GM12878 (cell line): ENCODE results near the gene OR4Q2. TPM values are rescaled to one million over a fixed set of nuclear protein-coding genes. Genes with fewer than 3 reads are reported as not detected.
"Not testable (repeated sequence)": the region's sequence is repeated elsewhere in the genome, so short reads cannot be mapped to it uniquely, and the experiment has no call there.

Experiments
- ATAC-seq: fragments of 200-7000 bp; cut with Tn5 transposase; 3 replicates; pipeline ENCODE4 v1.9.1; 2020; ENCODE audit warnings: mild to moderate bottlenecking, moderate library complexity
- Bru-seq: library from RNA; stranded (reverse); fragments of 400-500 nt; gene quantifications from one replicate; lab custom pipeline; 2021; lab: Mats Ljungman, UMichigan
- BruChase-seq, 2 experiments: library from RNA; stranded (reverse); fragments of 400-500 nt; gene quantifications; one replicate each; lab custom pipeline; 2021; lab: Mats Ljungman, UMichigan
- BruUV-seq: library from RNA; stranded (reverse); fragments of 400-500 nt; replicated peaks from 2 replicates; lab custom pipeline; 2021; lab: Mats Ljungman, UMichigan
- CTCF ChIA-PET: fragments of 300-600 bp; sonication (Branson Sonifier 250); formaldehyde crosslinking; extraction: SDS; loops from one replicate; lab custom pipeline; 2021; ENCODE audit warnings: inconsistent platforms; lab: Yijun Ruan, JAX
- POLR2A ChIA-PET: fragments of 350-600 bp; formaldehyde crosslinking; extraction: SDS; loops from one replicate; lab custom pipeline; 2021; ENCODE audit warnings: inconsistent platforms; lab: Charles Lee
- RAD21 ChIA-PET: fragments of 300-600 bp; sonication (Branson Sonifier 250); formaldehyde crosslinking; loops from one replicate; lab custom pipeline; 2023; ENCODE audit warnings: antibody characterized with exemption; ENCODE audit not compliant: unreplicated experiment; lab: Charles Lee
- SMC1A ChIA-PET: fragments of 300-600 bp; sonication (Branson Sonifier 250); formaldehyde crosslinking; loops from one replicate; lab custom pipeline; 2023; ENCODE audit not compliant: unreplicated experiment, uncharacterized antibody; lab: Charles Lee
- DNase-seq: peaks from one replicate; pipeline ENCODE4 v3.0.0-alpha.2; 2011; ENCODE audit warnings: low read depth, low spot score
- FAIRE-seq: peaks from 3 replicates; lab custom pipeline; 2011; peaks lifted over from hg19 to GRCh38; lab: Jason Lieb, UNC
- H2AFZ ChIP-seq: 2 replicates; pipeline ENCODE4 v1.6.0; 2011; ENCODE audit warnings: low read depth, low read length, control low read depth; ENCODE audit not compliant: control insufficient read depth
- H3K27ac ChIP-seq: 2 replicates; pipeline ENCODE4 v1.5.1; 2011; ENCODE audit warnings: control low read depth; ENCODE audit not compliant: control insufficient read depth, insufficient read depth
- H3K27me3 ChIP-seq, 2 experiments: replicated peaks in 1 of 2; 2 replicates each; pipeline versions ENCODE4 v1.6.0 to v1.6.1; 2011; ENCODE audit warnings: low read length in 1 of 2; ENCODE audit not compliant: control insufficient read depth in 2 of 2, insufficient read depth in 2 of 2
- H3K36me3 ChIP-seq, 2 experiments: 2 replicates each; pipeline ENCODE4 v1.5.1; 2011; ENCODE audit warnings: low read length in 1 of 2; ENCODE audit not compliant: control insufficient read depth in 2 of 2, insufficient read depth in 2 of 2
- H3K4me1 ChIP-seq: 2 replicates; pipeline ENCODE4 v1.6.1; 2011; ENCODE audit warnings: mild to moderate bottlenecking, low read length, moderate library complexity, mixed read lengths; ENCODE audit not compliant: control insufficient read depth, insufficient read depth
- H3K4me2 ChIP-seq: 2 replicates; pipeline ENCODE4 v1.6.0; 2011; ENCODE audit warnings: control low read depth; ENCODE audit not compliant: control insufficient read depth, insufficient read depth
- H3K4me3 ChIP-seq: fragments of 200-600 bp; sonication (generic); 2 replicates; pipeline ENCODE4 v1.5.1; 2016
- H3K79me2 ChIP-seq: 2 replicates; pipeline ENCODE4 v1.6.0; 2011; ENCODE audit warnings: low read length; ENCODE audit not compliant: control insufficient read depth, insufficient read depth
- H3K9ac ChIP-seq: 2 replicates; pipeline ENCODE4 v1.8.0; 2011; ENCODE audit warnings: low read length, control low read depth, mixed read lengths; ENCODE audit not compliant: control insufficient read depth, insufficient read depth
- H3K9me3 ChIP-seq: replicated peaks from 3 replicates; pipeline ENCODE4 v1.5.1; 2011; ENCODE audit warnings: mild to moderate bottlenecking, low read length; ENCODE audit not compliant: control insufficient read depth, insufficient read depth
- H4K20me1 ChIP-seq: 2 replicates; pipeline ENCODE4 v1.6.0; 2011; ENCODE audit not compliant: control insufficient read depth, insufficient read depth
- GABPA ChIP-seq: IDR thresholded peaks from 2 replicates; pipeline ENCODE4 v1.6.1; 2014; ENCODE audit warnings: antibody characterized with exemption, low read depth, mild to moderate bottlenecking, inconsistent platforms
- WRNIP1 ChIP-seq: IDR thresholded peaks from 2 replicates; pipeline ENCODE4 v1.6.1; 2011; ENCODE audit warnings: low read depth, low read length, improper control_type of control experiment, borderline replicate concordance
- WGBS: methylation state at CpG from one replicate; pipeline ENCODE4 v1.1.6; 2016; ENCODE audit warnings: low lambda C conversion rate; ENCODE audit not compliant: insufficient replicate concordance, insufficient coverage; ENCODE audit errors: missing lambda C conversion rate; 5-methylcytosine and 5-hydroxymethylcytosine counted together
- in situ Hi-C: fragments of 300-500 bp; cut with MboI; formaldehyde crosslinking; loops from 9 replicates; pipeline ENCODE4 v1.14.3; 2018; ENCODE audit warnings: mixed read lengths
- intact Hi-C: fragments of 100-400 bp; cut with micrococcal nuclease; formaldehyde crosslinking; loops from one replicate; pipeline ENCODE4 v1.14.2; 2022; ENCODE audit not compliant: unreplicated experiment
- long read RNA-seq, 2 experiments: library from polyadenylated mRNA; unstranded; transcript quantifications; one replicate each; pipeline ENCODE4 v2.0.0, GENCODE V29; 2019 to 2020
- polyA minus RNA-seq, 3 experiments: library from RNA; depleted of rRNA, polyadenylated mRNA; stranded (reverse); fragments of >200 nt; gene quantifications; 2 replicates each; pipeline ENCODE4 v1.2.3, GENCODE V29; 2011
- polyA plus RNA-seq, 11 experiments: library from polyadenylated mRNA; depleted of rRNA in 4 of 11; unstranded in 6 of 11; stranded (reverse) in 5 of 11; fragments of >200 nt; fragmentation: Nextera tagmentation in 4 of 11; fragmentation: Illumina TruSeq in 1 of 11; extraction: Ambion mirVana in 4 of 11; extraction: Trizol in 1 of 11; gene quantifications; 1 replicate in 1 of 11; 2 replicates in 10 of 11; pipeline versions ENCODE4 v1.2.1 to v1.2.3, GENCODE V29; 2011 to 2016; ENCODE audit warnings: inconsistent platforms in 2 of 11, missing spikeins in 2 of 11, low read depth in 1 of 11
- total RNA-seq, 4 experiments: library from RNA; depleted of rRNA in 3 of 4; stranded (reverse); fragments of >200 nt in 3 of 4; fragmentation: Illumina TruSeq in 1 of 4; extraction: Trizol in 1 of 4; gene quantifications; 2 replicates each; pipeline versions ENCODE4 v1.2.1 to v1.2.3, GENCODE V29; 2013 to 2021

Gene OR4Q2
- total RNA-seq (2013; cell fraction: nucleolus; rRNA removed): not detected in 2 replicates
- total RNA-seq (2014; rRNA removed): not detected in 2 replicates
- total RNA-seq (2014; rRNA removed; fragmentation: Illumina TruSeq; extraction: Trizol): not detected in 2 replicates
- not detected in 2 replicates for total RNA-seq (2021)
- polyA plus RNA-seq (2011; ENCODE audit: low read depth): not detected
- not detected in 2 replicates for polyA plus RNA-seq (2011; rRNA removed)
- polyA plus RNA-seq (2011; cell fraction: cytosol; rRNA removed): not detected in 2 replicates
- not detected in 2 replicates for polyA plus RNA-seq (2011; cell fraction: nucleus; rRNA removed)
- not detected in 2 replicates for polyA plus RNA-seq (2012)
- not detected in 2 replicates for polyA plus RNA-seq (2014; fragmentation: Illumina TruSeq; extraction: Trizol)
- not detected for polyA plus RNA-seq (2014; fragmentation: Nextera tagmentation; extraction: Ambion mirVana)
- not detected in 2 replicates for polyA plus RNA-seq (2014; rRNA removed)
- polyA plus RNA-seq (2016; fragmentation: Nextera tagmentation; extraction: Ambion mirVana): not detected
- not detected in 2 replicates for polyA minus RNA-seq (2011; rRNA and poly(A)+ RNA removed)
- not detected in 2 replicates for polyA minus RNA-seq (2011; cell fraction: cytosol; rRNA and poly(A)+ RNA removed)
- not detected in 2 replicates for polyA minus RNA-seq (2011; cell fraction: nucleus; rRNA and poly(A)+ RNA removed)
- not detected for Bru-seq, nascent RNA
- BruChase-seq, experiment 1, labeled RNA remaining after a 6-hour chase: not detected
- BruChase-seq, experiment 2, labeled RNA remaining after a 2-hour chase: not detected
- long read RNA-seq, experiment 1: 0 reads
- long read RNA-seq, experiment 2: 0 reads

GRCh38 chr14:20001863-20002262 is at the start of gene OR4Q2:
OR4Q2 (plus strand) TSS chr14:20002163.
- BruUV-seq: no TSS peak
- Histone ChIP-seq H3K4me3 (no peak within 1 kb of the TSS), H3K36me3 (no peaks in the 10 kb centered on the region), H2AFZ (no peak within 1 kb of the TSS), H3K9ac (no peak within 1 kb of the TSS), H3K4me2 (no peak within 1 kb of the TSS), H3K27ac (no peak within 1 kb of the TSS), H3K79me2 (no peaks in the 10 kb centered on the region), H3K9me3 (no peaks in the 10 kb centered on the region), H3K27me3 (no peaks in the 10 kb centered on the region), H4K20me1 (no peaks in the 10 kb centered on the region), H3K4me1 (no peaks in the 10 kb centered on the region)
- in situ Hi-C loops (no loop called here), intact Hi-C loops (no loop called here)
- POLR2A ChIA-PET: no interaction called here
- ATAC-seq (no peak), FAIRE-seq (no peak), DNase-seq (no peak)
- SMC1A ChIA-PET: no interaction called here
- no peak for TF ChIP-seq WRNIP1
- no peak for TF ChIP-seq GABPA
- CTCF ChIA-PET: no interaction called here
- RAD21 ChIA-PET: no interaction called here

GRCh38 chr14:19969735-19970134 is 32.2 kb upstream of the OR4Q2 start:
- H3K36me3 ChIP-seq, H3K4me1 ChIP-seq, intact Hi-C loops, BruUV-seq, in situ Hi-C loops, DNase-seq, H3K27ac ChIP-seq, H3K4me3 ChIP-seq, H2AFZ ChIP-seq, H4K20me1 ChIP-seq, H3K27me3 ChIP-seq, H3K79me2 ChIP-seq, POLR2A ChIA-PET, H3K9ac ChIP-seq, FAIRE-seq, H3K4me2 ChIP-seq, H3K9me3 ChIP-seq, SMC1A ChIA-PET, CTCF ChIA-PET, RAD21 ChIA-PET, ATAC-seq: not testable (repeated sequence)
- 66% methylated on average over 2 of the region's 2 CpGs for WGBS
